GM18508 (cell line): ENCODE data around the gene PCYT2.

Experiments used
- ATAC-seq: cut with Tn5 transposase; IDR thresholded peaks from one replicate; pipeline ENCODE4 v1.9.1; 2021; ENCODE audit warnings: moderate number of reproducible peaks; ENCODE audit not compliant: insufficient read depth, unreplicated experiment

PCYT2 gene

DNA sequence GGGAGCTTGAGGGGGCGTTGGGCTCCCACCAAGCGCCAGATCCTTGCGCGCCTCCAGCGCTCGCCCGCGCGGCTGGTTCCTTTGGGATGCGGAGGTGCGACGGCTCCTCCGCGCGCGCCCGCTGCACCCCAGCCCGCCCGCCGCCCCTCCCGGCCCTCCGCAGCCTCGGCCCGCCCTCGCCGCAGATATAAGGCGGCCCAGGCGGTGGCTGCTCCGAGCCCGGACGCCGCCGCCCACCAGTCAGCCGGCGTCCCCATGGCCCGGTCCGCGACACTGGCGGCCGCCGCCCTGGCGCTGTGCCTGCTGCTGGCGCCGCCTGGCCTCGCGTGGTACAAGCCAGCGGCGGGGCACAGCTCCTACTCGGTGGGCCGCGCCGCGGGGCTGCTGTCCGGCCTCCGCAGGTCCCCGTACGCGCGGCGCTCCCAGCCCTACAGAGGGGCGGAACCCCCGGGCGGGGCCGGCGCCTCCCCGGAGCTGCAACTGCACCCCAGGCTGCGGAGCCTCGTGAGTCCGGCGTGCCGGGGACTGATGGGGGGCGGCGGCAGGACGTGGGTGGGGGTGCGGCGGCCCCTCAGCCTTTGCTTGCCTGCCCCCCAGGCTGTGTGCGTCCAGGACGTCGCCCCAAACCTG, 9.1 kb downstream of the PCYT2 start, which contains the start of gene NPB:
Gene NPB, plus strand, starts transcription at position 216 of the 630 bp plus-strand sequence. Its CDS starts 40 bp downstream, at position 256.
- ATAC-seq: no peak

DNA sequence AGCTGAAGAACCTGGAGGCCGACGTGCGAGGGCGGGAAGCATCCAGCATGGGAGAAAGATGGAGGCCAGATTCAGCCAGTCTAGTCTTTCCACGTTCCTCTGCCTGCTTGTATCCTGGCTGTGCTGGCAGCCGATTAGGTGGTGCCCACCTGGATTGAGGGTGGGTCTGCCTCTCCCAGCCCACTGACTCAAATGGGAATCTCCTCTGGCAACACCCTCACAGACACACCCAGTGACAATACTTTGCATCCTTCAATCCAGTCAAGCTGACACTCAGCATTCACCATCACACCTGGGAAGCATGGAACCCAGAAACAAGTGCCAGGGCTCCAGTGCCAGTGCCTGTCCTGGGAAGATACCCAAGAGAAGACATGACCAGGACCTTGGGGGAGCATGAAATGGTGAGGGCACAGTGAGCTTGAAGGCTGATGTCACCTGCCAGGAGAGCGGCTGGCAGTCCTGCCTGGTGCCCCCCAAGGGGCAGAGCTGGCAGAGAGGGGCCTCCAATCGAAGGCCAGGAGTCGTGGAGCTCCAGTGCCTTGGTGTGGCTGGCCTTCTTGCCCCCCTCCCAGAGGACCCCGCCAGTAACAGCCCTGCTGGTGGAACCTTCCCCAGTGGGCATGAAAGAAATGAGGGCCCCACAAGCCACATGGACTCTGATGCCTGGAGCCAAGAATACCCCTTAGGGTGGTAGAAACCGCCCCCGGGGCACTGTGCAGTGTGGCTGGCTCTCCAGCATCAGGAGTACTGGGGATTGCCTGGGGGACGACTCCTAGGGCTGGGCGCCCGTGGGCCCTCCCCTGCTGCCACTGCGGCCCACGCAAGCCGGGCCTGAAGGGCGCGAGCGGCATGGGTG, 9.8 kb downstream of the PCYT2 start:
- ATAC-seq: no peak

DNA sequence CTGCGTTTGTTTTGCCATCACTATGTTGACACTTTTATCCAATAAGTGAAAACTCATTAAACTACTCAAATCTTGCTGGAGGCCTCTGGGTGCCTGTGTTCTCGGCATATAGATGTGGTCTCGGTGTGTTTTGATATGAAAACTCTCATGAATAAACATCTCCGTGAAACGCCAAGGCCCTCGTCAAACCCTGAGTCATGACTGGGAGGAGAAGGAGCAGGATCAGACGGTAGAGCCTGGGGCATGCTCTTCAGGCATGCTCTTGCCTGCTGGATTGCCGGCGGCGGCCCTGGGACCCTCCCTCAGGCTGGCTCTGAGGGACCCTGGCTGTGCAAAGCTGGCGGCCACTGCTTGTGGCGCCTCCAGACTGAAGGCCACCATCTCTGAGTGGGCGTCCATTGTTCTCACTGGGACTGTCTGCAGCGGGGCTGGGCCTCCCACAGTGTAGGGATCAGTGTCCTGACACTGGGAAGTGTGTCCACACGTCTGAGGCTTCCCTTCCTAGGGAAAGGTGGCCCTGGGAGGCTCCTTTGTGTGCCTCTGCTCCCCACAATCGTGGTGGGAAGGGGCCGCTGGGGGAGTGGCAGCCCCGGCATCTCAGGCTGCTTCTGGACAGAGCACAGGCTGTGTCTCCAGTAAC, 10.9 kb downstream of the PCYT2 start:
- ATAC-seq: no peak

DNA sequence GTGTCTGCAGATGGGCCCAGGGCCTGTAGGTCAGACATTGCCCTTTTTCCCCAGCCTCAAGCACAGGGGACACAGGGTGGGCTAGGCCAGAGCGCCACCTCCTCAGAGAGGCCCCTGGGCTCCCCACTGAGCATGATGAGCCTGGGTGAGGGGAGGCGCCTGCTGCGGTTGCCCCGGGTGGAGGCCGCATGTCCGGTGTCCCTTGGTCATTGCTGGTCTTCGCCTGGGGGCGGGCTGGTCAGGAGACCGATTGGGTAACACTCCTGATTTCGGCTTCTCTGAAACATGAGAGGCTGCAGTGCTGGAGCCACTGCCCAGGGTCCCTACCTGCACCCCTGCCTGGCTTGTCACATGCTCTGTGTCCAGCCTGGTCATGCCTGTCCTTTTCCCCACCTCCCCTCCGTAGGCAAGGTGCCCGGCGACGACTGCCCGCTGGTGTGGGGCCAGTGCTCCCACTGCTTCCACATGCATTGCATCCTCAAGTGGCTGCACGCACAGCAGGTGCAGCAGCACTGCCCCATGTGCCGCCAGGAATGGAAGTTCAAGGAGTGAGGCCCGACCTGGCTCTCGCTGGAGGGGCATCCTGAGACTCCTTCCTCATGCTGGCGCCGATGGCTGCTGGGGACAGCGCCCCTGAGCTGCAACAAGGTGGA, 11.6 kb downstream of the PCYT2 start:
- ATAC-seq: no peak

DNA sequence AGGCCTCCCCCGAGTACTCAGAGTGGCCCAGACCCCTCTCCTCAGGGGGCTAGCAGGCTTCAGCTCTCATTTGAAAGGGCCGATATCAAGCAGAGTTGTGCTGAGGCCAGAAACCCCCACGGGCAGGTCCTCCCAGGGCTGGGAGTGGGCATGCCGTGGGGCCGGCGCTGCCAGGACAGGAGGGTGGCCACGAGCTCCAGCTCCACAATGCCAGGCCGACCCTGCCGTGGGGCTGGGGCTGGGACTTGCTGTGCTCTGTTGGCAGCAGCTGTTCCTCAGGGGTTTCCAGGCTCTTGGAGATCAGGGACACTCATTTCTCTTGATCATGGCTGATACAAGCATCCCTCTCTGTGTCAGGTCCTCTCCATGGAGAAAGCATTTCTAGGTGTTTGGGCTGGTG, 12.3 kb downstream of the PCYT2 start:
- ATAC-seq: no peak

DNA sequence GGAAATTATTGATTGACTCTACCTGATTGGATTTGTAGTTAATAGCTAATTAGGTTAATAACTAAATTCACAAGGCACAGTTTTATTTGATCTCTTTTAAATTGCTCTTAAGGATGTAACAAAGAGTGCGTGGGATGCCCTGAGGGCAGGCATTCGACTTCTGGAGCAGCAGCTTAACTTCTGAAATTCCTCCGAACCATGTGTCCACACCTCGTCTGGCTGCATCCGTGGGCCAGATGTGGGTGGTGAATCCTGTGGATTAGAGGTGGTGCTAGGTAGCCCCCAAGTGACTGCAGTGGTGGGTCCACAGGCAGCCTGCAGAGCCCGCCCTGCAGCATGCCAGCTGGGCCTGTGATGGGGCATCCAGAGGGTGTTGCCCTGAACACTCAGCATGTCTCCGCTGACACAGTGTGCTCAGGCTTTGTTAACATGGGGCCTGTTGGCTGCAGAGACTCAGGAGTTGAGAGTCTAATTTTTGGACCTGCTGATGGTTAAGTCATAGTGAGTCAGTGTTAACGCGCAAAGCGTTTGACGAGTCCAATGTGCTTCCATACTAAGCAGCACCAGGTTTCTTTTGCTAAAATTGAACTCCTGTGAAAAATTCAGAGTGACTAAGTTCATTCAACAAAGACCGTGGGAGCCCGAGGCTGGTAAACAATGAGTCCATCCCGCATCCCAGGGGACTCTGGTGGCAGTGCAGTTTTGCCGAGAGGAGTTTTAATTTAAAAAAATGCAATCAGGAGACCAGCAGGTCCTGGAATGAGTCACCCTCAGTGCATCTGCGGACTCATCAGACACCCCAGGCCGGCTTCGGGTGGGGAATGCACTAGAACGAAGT, 13.0 kb downstream of the PCYT2 start:
- ATAC-seq: no peak

DNA sequence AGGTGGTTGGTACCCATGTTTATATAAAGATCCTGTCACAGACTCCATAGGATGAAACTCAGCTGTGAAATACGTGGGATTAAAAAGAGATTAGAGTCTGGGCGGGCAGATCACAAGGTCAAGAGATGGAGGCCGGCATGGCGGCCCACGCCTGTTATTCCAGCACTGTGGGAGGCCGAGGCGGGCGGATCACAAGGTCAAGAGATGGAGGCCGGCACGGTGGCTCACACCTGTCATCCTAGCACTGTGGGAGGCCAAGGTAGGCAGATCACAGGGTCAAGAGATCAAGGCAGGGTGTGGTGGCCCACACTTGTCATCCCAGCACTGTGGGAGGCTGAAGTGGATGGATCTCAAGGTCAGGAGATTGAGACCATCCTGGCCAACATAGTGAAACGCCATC, 15.8 kb downstream of the PCYT2 start:
- no peak for ATAC-seq

DNA sequence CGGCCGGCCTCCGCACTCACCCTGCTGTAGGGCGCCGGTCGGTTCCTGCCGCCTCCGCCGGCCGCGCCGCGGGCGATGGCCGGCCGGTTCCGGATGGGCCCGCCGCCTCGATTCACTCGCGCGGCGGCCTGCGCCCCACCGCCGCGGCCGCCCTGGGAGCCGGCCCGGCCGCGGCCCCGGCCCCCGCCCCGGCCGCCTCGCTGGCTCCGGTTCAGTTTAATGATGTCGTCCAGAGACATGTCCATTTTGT, 20.0 kb downstream of the PCYT2 start:
- no peak for ATAC-seq

DNA sequence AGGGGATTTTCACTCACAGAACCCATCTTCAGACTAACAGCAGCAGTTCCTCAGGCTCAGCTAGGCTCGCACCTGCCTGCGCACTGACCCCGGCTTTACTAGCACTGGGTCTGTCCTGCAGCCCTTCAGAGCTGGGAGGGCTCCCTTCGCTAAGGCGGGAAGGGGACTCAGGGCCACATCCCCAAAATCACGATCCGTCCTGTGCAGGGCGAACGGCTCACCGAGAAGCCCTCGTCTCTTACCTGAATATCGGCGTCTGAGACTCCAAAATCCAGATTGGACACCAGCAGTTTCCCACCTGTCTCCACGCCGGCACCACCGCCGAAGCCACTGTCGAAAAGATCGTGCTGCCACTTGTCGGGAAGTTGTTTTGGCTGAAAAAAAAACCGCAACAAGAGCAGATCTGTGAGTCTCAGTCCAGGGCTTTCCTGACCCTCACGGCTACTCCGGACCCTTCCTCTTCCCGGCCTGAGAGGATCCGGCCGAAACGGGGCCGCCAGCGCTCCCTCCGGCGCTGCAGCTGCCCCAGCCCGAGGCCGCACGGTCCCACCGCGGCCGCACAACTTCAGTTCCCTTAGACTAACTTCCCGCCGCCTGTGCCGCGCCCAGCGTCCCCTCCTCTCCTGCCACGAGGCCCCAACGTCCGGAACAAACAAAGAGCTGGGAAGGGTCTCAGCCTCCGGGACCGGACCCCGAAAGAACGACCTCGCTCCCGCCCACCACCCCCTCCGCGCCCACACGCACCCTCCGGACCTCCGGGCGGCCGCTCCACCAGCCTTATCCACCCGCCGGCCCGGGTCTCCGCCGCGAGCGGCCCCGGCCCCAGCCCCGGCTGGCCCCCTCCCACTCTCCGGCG, 20.5 kb downstream of the PCYT2 start:
- no peak for ATAC-seq

DNA sequence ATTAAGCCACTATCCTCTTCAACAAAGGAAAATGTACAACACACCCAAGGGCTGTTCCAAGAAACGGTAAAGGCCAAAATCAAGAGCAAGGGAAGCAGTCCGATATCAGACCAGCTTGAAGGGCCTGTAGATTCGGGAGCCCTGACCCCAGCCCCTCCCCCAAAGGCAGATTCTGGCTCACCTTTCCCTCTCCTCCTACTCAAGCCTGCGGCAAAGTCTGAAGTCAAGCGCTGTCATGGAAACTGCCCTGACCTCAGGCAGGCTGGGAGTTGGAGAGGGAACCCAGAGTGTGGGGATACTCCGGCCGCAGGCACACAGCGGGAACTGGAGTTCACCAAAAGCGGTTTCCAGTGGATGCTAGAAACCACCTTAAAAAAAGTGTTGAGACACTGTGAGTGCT, 21.6 kb downstream of the PCYT2 start:
- ATAC-seq: no peak

DNA sequence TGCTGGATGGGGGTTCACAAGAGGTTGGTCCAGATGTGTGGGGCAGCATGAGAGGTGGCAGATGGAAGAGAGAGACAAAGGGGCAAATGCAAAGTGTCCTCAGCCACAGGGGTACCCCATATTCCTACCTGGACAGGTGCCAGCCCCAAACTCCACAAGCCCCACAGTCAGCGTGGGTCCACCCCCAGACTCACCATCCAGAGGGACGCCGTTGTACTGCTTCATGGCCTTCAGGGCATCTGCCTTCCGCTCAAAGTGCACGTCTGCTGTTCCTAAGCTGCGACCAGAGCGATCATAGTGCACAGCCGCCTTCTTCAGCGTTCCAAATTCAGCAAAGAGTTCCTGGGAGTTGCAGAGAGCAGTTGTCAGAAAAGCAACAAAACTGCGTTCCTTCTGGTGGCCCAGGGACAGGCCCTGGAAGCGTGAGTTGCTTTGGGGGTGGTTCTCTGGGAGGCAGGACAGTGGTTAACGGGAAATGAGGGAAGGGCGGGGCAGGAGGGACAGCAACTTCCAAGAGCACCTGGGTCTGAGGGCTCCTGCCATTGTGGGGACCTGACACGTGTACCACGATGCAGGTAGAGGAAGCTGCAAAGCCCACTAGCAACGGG, 22.1 kb downstream of the PCYT2 start:
- no peak for ATAC-seq

DNA sequence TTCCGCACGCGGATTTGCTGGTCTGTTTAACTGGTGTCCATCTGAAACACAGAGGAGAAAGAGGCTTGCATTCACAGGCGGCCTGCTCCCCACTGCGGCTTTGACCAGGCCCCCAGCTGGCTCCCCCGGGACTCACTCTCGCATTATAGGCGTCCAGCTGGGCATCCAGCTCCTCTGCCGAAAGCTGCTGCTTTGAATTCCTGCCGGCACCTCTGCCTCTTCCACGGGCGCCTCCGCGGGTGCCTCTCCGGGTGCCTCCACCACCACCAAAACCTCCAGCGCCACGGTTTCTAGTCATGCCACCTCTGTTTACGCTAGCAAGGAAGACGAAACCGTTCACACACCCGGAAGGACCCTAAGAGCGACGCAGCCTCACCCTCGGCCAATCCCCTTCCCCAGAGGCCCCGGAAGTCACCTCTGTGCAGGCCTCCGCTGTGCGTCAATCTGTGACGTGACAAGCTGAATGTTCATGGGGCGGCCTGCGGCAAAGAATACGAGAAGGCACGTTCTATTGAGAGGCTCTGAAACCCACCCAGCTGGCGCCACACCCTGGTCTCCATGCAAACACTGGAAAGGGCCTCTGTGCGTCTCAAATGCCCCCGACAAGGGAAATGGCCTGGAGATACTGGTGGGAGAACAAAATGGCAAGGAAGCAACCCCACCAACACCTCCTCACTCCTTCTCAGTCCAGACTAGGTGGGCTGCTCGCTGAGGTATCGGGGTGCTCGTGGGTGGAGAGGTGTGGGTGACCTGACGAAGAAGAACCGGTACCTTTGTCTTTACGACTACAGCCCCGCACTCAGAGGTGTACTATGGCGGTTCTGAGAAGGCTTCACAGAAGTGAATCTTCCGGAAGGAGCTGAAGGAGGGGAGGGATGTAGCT, 22.9 kb downstream of the PCYT2 start:
- ATAC-seq: no peak

DNA sequence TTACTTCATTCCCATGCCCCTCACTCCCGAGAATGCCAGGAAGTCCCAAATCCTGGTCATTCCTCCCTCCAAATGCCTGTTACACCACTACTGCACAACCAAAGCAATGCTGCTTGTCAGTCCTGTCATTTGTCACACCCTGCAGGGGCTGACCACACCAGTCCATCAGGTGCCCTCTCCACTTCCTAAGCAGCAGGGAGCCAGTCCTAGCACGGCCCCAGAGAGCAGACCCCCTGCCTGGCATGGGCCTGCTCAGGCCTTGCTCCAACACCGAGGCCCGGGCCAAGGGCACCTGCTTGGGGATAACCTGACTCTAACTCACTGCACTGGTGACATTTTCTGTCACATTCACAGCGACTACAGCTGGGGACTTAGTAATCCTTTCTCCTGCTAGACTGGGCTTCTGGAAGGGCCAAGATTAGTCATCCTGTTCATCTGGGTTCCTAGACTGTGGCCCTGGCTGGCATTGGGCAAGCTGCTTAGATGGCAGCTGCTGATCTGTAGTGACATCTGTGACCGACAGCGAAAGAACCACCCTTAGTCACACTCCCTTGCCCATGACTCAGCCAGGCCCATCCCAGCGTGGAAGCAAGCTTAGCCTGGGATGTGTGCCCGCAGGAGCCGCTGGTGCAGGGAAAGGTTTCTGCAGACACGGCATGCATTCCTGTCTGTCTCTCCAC, 25.2 kb downstream of the PCYT2 start:
- no peak for ATAC-seq

DNA sequence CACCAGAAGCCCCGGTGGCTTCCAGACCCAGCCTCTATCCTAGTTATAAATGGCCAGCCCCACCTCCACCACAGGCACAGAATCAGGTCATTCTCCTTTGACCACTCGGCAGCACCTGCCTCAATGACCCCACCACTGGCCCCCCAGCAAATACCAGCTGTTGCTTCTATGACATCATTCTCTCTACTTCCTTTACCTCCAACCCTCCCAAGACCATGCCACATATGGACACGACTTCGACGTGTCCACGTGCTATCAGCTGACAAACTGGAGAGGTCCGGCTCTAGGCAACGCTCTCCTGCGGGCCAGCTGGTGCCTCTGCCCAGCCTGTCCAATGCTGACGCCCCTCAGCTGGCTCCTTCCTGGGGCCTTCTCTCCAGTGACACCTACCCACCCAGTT, 25.7 kb downstream of the PCYT2 start:
- ATAC-seq: no peak

DNA sequence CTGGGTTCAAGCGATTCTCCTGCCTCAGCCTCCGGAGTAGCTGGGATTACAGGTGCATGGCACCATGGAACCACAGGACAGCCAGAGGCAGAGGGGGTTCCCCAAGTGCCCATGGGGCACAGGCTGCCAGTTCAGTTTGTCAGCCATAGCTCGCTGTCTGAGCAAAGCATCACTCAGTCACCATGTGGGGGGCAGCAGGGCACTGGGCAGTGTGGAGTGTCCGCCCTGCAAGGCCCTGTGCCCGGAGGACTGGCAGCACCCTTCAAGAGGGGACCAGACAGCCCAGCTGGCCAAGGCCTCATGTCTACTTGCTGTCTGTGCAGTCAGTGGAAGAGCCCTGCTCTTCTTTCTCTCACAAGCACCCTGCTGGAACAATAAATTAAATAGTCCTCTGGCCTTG, 26.2 kb downstream of the PCYT2 start:
- ATAC-seq: no peak

DNA sequence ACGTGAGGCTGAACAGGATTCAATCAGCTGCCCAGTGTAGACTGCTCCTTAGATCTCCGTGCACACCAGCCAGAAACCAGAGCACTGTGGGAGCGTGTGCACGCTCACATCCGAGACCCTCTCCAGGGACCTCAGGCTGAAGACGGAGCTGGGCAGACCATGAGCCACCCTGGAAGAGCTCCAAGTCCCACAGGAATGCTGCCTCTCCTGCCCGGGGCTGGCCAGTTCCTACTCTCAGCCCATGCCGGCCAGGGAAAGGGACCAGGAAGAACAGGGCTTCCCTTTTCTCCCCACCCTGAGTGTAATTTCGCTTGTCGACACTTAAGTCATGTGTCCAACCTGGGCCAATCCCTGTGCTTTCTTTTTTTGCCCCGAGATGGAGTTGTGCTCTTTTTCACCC, 26.7 kb downstream of the PCYT2 start:
- no peak for ATAC-seq

DNA sequence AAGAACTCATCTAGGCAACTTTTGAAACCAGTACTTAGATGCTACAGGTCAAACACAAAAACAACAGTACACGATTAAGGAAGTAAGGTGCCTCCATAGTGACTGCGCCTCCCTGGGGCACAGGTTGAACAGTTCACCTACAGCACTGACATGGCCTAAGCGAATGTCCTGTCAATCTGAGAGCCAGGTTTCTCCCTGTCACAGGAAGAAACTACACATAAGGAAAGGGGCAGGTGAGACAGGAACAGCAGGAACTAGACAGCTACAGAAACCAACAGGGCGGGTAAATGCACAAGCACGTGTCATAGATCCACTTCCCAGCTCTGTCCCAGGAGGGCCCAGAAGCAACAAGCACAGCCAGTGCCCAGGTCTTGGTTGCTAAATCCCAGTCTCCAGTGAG, 32.1 kb downstream of the PCYT2 start:
- ATAC-seq: no peak

DNA sequence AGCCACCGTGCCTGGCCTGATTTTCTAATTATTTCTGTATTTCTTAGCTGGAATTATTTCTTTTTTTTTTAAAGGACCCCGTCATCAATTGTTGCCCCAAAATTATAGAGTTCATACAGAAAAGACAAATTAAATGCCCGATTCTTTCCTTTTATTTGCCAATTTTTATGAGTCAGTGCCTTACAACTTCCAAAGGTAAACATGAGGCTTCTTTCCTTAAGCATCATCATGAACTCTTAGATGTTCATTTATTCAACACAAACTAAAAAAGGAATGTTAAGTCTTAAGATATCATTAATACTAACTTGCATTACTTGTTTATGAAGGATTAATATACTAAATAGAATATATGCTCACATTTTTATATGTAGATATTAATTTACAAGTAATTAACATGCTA, 32.9 kb downstream of the PCYT2 start:
- ATAC-seq: no peak
